ENCODE measurements around the gene SOWAHA.
"Not testable (repeated sequence)": the region's sequence is repeated elsewhere in the genome, so short reads cannot be mapped to it uniquely, and the experiment has no call there.

The SOWAHA gene

GRCh38 chr5:132778129-132778528 is 35.0 kb upstream of the SOWAHA start:
- no peak for DNase-seq

GRCh38 chr5:132778856-132779255 is 34.2 kb upstream of the SOWAHA start:
- DNase-seq: no peak

- no peak for DNase-seq
These were observed 33.1 kb upstream of the SOWAHA start for GRCh38 chr5:132779961-132780360.

- DNase-seq: no peak
These were observed 32.5 kb upstream of the SOWAHA start for GRCh38 chr5:132780577-132780976.

- no peak for DNase-seq
These were observed 32.1 kb upstream of the SOWAHA start for GRCh38 chr5:132781029-132781428.

- DNase-seq: no peak
These were observed 31.0 kb upstream of the SOWAHA start for GRCh38 chr5:132782101-132782500.

- DNase-seq: no peak
These were observed 27.7 kb upstream of the SOWAHA start for GRCh38 chr5:132785365-132785764.

GRCh38 chr5:132785864-132786263 is 27.2 kb upstream of the SOWAHA start:
- no peak for DNase-seq

- DNase-seq: no peak
These were observed 26.0 kb upstream of the SOWAHA start for GRCh38 chr5:132787076-132787475.

- DNase-seq: no peak
These were observed 24.6 kb upstream of the SOWAHA start for GRCh38 chr5:132788508-132788907.

GRCh38 chr5:132788990-132789886 is 23.9 kb upstream of the SOWAHA start:
- DNase-seq: no peak

- DNase-seq: no peak
These were observed 22.8 kb upstream of the SOWAHA start for GRCh38 chr5:132790201-132790865.

GRCh38 chr5:132791026-132791425 is 22.1 kb upstream of the SOWAHA start:
- DNase-seq: no peak

GRCh38 chr5:132797651-132798050 is 15.5 kb upstream of the SOWAHA start:
- no peak for DNase-seq

GRCh38 chr5:132799392-132799791 is 13.7 kb upstream of the SOWAHA start:
- no peak for DNase-seq

GRCh38 chr5:132800545-132800944 is 12.6 kb upstream of the SOWAHA start:
- no peak for DNase-seq

- DNase-seq: no peak
These were observed 10.9 kb upstream of the SOWAHA start for GRCh38 chr5:132802044-132802684.

GRCh38 chr5:132802685-132803066 is 10.4 kb upstream of the SOWAHA start:
- not testable (repeated sequence) for DNase-seq

GRCh38 chr5:132804219-132804618 is 8.9 kb upstream of the SOWAHA start:
- DNase-seq: not testable (repeated sequence)

- not testable (repeated sequence) for DNase-seq
These were observed 7.2 kb upstream of the SOWAHA start for GRCh38 chr5:132805872-132806271.

- not testable (repeated sequence) for DNase-seq
These were observed 6.3 kb upstream of the SOWAHA start for GRCh38 chr5:132806804-132807162.

GRCh38 chr5:132807163-132807838 is 5.8 kb upstream of the SOWAHA start:
- DNase-seq: no peak

- DNase-seq: no peak
These were observed 4.7 kb upstream of the SOWAHA start for GRCh38 chr5:132808448-132808847.
